Hair follicular keratinocyte (primary cell): ENCODE measurements around the gene STAP1. TPM values are rescaled to one million over a fixed set of nuclear protein-coding genes. Genes with fewer than 3 reads are reported as not detected.

ENCODE experiments used
- total RNA-seq: library from RNA; depleted of rRNA; stranded (reverse); fragments of >200 nt; gene quantifications from 2 replicates; pipeline ENCODE4 v1.2.3, GENCODE V29; 2015

Gene STAP1, protein sequence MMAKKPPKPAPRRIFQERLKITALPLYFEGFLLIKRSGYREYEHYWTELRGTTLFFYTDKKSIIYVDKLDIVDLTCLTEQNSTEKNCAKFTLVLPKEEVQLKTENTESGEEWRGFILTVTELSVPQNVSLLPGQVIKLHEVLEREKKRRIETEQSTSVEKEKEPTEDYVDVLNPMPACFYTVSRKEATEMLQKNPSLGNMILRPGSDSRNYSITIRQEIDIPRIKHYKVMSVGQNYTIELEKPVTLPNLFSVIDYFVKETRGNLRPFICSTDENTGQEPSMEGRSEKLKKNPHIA
- not detected in 2 replicates for total RNA-seq

DNA sequence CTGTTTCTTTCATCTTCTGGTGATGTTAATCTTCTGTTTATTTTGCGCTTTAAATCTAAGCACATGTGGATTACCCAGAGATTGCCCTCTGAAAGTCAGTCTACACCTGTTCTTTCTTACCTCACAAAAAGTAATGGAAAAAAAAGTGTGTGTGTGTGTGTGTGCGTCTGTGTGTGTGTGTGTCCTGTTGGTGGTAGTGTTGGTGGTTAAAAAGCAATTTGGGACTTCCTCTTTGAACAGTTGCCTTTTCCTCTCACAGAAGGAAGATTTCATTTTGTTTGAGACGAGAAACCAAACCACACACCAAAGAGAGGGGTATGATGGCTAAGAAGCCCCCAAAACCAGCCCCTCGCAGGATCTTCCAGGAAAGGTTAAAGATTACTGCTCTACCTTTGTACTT, at the start of gene STAP1:
TSS of gene STAP1 (plus strand) at position 235 of the 400 bp plus-strand sequence. CDS start at position 318, 83 bp downstream.

DNA sequence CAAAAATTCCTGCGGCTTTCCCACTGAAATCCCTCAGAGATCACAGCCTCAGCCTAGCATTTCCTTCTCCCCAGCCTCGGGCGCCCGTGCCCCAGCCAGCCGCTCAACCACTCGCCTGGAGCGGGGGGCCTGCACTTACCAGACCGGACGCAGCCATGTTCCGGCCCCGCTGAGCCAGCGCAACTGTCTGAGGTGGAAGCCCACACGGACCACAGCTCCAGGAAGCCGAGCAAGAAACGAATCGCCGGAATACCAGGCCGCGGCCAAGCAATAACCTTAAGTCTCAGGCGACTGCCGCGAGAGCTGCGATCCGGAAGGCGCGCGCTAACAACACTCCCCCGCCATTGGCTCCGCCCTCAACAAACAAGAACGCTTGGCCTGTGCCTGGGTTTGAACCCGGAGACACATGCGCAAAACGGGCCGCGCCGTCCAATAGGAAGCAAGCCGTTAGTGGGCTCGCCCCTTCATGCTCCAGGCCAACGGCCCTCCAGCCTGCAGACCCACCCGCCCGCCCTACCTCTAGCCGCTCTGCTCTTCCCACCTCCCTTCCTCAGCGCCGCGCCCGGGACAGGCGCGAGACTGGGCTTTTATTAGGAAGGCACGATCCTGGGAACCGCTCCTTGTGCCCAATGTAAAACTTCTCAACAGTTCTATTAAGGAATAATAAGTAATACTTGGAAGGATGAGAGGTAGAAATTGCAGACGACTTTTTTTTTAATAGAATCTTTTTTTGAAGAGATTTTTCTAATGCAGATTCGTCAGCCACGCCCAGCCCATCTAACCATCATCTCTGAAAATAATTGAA, 13.1 kb upstream of the STAP1 start, which contains the start of gene CENPC:
TSS of gene CENPC (minus strand) at position 305 of the 805 bp plus-strand sequence. CDS start at position 157, 148 bp downstream.

Other genes with a start within 250 kb of the STAP1 start
- gene CENPC, start 13.2 kb upstream of the STAP1 start, total RNA-seq, result 6.4 and 7.5 TPM in 2 replicates
- gene UBA6, start 142.4 kb downstream of the STAP1 start, total RNA-seq, result 125 and 134 TPM in 2 replicates
- gene GNRHR, start 195.7 kb downstream of the STAP1 start, total RNA-seq, result not detected in 2 replicates